ENCODE measurements around the gene SLC35B4.
"Not testable (repeated sequence)": the region's sequence is repeated elsewhere in the genome, so short reads cannot be mapped to it uniquely, and the experiment has no call there.

The SLC35B4 gene

DNA sequence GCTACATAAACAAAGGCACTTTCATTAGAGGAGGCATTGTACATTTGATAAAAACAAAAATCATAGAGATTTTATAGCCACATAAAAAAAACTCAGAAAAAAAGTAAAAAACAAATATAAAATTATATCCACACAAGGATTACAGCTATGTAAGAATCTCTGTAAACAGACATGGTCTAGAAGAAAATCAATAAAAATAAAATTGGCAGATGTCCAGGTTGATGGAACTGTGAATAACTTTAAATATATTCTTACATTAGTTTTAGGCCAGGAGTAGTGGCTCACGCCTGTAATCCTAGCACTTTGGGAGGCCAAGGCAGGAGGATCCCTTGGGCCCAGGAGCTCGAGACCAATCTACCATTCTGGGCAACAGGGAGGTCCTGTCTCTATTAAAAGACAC is 19.2 kb downstream of the SLC35B4 start:
- H3K4me1 ChIP-seq = no peaks in the 10 kb centered on the region
- no peak overlapping the region for H3K4me3 ChIP-seq (ENCODE audit: low read depth, low read length)
- TF ChIP-seq, protein P1, sequence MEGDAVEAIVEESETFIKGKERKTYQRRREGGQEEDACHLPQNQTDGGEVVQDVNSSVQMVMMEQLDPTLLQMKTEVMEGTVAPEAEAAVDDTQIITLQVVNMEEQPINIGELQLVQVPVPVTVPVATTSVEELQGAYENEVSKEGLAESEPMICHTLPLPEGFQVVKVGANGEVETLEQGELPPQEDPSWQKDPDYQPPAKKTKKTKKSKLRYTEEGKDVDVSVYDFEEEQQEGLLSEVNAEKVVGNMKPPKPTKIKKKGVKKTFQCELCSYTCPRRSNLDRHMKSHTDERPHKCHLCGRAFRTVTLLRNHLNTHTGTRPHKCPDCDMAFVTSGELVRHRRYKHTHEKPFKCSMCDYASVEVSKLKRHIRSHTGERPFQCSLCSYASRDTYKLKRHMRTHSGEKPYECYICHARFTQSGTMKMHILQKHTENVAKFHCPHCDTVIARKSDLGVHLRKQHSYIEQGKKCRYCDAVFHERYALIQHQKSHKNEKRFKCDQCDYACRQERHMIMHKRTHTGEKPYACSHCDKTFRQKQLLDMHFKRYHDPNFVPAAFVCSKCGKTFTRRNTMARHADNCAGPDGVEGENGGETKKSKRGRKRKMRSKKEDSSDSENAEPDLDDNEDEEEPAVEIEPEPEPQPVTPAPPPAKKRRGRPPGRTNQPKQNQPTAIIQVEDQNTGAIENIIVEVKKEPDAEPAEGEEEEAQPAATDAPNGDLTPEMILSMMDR (IDR thresholded peaks at IDR 0.05; ENCODE audit: low read depth, low read length) = no peak
- no peak for DNase-seq
- no peaks in the 10 kb centered on the region for H3K27me3 ChIP-seq
- no peaks in the 10 kb centered on the region for H3K9me3 ChIP-seq
- H3K36me3 ChIP-seq = peaks cover 40% of the 10 kb centered on the region

DNA sequence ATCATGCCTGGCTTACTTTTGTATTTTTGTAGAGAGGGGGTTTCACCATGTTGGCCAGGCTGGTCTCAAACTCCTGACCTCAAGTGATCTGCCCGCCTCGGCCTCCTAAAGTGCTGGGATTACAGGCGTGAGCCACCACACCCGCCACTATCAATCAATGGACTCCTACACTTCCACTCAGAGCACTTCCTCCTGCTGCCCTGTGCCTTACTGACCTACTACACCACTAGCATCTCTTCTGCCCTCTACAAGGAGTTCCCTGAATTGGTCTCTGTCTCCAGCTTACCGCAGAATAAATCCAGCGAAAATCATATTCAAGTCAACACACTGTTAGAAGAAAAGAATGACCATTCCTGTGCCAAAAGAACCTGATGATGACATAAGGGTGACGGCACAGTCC is 20.7 kb downstream of the SLC35B4 start:
- not testable (repeated sequence) for H3K9me3 ChIP-seq; H3K4me1 ChIP-seq; H3K27me3 ChIP-seq; DNase-seq; H3K4me3 ChIP-seq (ENCODE audit: low read depth, low read length)
- peaks cover 36% of the 10 kb centered on the region for H3K36me3 ChIP-seq

DNA sequence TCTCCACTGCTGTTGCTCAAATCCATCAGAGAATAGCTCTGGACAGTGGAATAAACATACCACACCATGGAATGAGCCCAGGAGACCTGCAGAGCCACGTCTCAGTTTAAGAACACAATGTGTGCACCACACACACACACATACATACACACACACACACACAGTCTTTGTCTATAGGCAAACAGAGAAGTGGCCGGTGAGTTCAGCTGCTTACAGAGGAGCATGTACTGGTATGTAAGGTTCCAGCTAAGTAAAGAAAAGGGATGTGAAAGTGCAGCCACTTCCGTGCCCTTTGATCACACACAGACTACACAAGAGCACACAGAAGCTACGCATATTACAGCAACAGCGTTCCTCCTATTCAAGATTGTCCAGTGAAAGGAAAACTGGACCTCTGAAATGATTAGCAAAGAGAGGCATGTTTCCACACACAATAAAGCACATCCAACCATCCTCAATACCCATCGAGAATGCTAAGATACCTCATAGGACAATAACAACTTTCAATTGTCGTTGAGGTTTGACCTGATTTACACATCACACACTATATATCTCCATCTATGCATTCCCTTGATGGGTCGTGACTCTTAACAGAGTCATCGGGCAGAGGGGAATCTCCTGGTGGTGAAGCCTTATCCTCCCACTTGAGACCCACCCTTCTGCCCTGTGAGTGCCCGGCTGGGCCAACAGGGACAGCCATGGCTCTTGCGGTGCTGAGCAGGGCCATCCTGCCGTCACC is 23.6 kb downstream of the SLC35B4 start:
- Histone ChIP-seq H3K9me3 (no peaks in the 10 kb centered on the region), H3K27me3 (no peaks in the 10 kb centered on the region), H3K4me3 (ENCODE audit: low read depth, low read length) (no peak overlapping the region), H3K4me1 (no peaks in the 10 kb centered on the region), H3K36me3 (peaks cover 25% of the 10 kb centered on the region)
- no peak for DNase-seq
- TF ChIP-seq, protein P1 (IDR thresholded peaks at IDR 0.05; ENCODE audit: low read depth, low read length) = no peak

DNA sequence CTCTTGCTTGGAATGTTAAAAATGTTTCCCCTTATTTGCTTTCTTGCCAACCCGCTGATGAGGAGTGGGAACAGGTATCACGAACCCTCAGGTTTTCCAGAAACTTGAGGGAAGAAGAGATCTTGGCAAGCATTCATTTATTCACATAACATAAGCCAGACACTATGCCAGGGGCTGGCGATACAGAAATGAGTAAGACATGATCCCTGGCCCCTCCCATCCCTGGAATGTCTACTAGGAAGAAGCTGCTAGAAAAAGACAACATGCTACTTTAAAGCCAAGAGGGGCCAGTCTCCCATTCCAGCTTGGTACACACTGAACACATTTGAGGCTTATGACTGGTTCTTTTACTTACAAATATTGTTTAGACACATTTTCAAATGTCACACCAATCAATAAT is 26.4 kb downstream of the SLC35B4 start:
- no peak for DNase-seq
- no peak overlapping the region for H3K4me3 ChIP-seq (ENCODE audit: low read depth, low read length)

DNA sequence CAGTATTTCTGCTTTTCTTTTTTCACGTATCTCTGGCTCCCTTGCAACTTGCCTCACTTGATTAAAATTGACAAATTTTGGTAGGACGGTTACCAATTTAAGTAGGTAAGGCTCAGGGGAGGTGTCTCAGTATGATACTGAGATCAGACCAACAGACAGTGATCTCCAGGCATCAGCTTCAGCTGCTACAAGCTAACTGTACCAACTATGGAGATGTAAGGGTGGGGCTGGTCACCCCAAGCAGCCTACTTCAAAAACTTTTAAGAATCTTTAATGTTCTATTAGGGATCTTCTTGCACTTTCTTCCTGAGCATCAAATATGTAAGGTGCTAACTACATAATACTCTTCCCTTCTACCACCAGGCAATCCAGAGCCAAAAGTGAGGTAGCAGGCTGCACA is 26.9 kb downstream of the SLC35B4 start:
- DNase-seq = no peak
- Histone ChIP-seq H3K36me3 (peaks cover 5% of the 10 kb centered on the region), H3K9me3 (no peaks in the 10 kb centered on the region), H3K4me1 (peaks cover 4% of the 10 kb centered on the region; the same call in 1 of the 2 replicates), H3K4me3 (ENCODE audit: low read depth, low read length) (no peak overlapping the region), H3K27me3 (no peaks in the 10 kb centered on the region)
- TF ChIP-seq, protein P1 (IDR thresholded peaks at IDR 0.05; ENCODE audit: low read depth, low read length) = no peak

More for the DNA sequence above, 26.4 kb downstream of the SLC35B4 start:
- TF ChIP-seq, protein P1 (IDR thresholded peaks at IDR 0.05; ENCODE audit: low read depth, low read length) = no peak
- Histone ChIP-seq H3K36me3 (peaks cover 10% of the 10 kb centered on the region), H3K9me3 (no peaks in the 10 kb centered on the region), H3K4me1 (peaks cover 4% of the 10 kb centered on the region; the same call in 1 of the 2 replicates), H3K27me3 (no peaks in the 10 kb centered on the region)

DNA sequence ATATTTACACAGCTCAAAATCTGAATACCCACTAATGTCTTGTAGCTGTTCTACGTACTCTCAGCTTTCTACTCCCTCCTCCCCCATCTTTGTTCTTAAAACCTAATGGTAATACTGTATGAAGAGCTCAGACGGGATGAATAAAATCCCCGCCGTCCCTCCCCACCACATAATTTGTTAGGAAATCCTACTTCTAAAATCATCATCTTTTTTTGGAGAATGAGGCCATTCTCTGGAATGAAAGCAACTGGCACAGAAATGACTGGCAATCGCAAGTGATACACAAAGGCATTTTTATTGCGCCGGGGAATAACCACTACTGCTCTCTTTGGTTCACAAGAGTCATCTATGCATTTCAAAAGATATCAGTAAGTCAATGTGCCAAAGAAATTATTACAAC is 27.3 kb downstream of the SLC35B4 start:
- DNase-seq = no peak
- TF ChIP-seq, protein P1 (IDR thresholded peaks at IDR 0.05; ENCODE audit: low read depth, low read length) = no peak
- H3K4me3 ChIP-seq (ENCODE audit: low read depth, low read length) = no peak overlapping the region
- H3K9me3 ChIP-seq = no peaks in the 10 kb centered on the region
- H3K4me1 ChIP-seq = peaks cover 4% of the 10 kb centered on the region; the same call in 1 of the 2 replicates
- H3K27me3 ChIP-seq = no peaks in the 10 kb centered on the region
- peaks cover under 1% of the 10 kb centered on the region; the same call in 1 of the 2 replicates for H3K36me3 ChIP-seq

Data from BE2C (cell line).